ENCODE measurements around the gene KLF4. TPM values are rescaled to one million over a fixed set of nuclear protein-coding genes. Genes with fewer than 3 reads are reported as not detected.

The KLF4 gene
- total RNA-seq, 1 experiment from 2014 or later: 5.9 TPM

- TF ChIP-seq, protein P1, sequence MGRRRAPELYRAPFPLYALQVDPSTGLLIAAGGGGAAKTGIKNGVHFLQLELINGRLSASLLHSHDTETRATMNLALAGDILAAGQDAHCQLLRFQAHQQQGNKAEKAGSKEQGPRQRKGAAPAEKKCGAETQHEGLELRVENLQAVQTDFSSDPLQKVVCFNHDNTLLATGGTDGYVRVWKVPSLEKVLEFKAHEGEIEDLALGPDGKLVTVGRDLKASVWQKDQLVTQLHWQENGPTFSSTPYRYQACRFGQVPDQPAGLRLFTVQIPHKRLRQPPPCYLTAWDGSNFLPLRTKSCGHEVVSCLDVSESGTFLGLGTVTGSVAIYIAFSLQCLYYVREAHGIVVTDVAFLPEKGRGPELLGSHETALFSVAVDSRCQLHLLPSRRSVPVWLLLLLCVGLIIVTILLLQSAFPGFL (CRISPR knock-in tag; IDR thresholded peaks at IDR 0.05; ENCODE audit: borderline replicate concordance): no peak
- TF ChIP-seq, protein P2, sequence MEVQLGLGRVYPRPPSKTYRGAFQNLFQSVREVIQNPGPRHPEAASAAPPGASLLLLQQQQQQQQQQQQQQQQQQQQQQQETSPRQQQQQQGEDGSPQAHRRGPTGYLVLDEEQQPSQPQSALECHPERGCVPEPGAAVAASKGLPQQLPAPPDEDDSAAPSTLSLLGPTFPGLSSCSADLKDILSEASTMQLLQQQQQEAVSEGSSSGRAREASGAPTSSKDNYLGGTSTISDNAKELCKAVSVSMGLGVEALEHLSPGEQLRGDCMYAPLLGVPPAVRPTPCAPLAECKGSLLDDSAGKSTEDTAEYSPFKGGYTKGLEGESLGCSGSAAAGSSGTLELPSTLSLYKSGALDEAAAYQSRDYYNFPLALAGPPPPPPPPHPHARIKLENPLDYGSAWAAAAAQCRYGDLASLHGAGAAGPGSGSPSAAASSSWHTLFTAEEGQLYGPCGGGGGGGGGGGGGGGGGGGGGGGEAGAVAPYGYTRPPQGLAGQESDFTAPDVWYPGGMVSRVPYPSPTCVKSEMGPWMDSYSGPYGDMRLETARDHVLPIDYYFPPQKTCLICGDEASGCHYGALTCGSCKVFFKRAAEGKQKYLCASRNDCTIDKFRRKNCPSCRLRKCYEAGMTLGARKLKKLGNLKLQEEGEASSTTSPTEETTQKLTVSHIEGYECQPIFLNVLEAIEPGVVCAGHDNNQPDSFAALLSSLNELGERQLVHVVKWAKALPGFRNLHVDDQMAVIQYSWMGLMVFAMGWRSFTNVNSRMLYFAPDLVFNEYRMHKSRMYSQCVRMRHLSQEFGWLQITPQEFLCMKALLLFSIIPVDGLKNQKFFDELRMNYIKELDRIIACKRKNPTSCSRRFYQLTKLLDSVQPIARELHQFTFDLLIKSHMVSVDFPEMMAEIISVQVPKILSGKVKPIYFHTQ (CRISPR knock-in tag; IDR thresholded peaks at IDR 0.05): no peak
- TF ChIP-seq, protein P3, sequence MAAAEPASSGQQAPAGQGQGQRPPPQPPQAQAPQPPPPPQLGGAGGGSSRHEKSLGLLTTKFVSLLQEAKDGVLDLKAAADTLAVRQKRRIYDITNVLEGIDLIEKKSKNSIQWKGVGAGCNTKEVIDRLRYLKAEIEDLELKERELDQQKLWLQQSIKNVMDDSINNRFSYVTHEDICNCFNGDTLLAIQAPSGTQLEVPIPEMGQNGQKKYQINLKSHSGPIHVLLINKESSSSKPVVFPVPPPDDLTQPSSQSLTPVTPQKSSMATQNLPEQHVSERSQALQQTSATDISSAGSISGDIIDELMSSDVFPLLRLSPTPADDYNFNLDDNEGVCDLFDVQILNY (CRISPR knock-in tag; IDR thresholded peaks at IDR 0.05): peak; percentile 10; the same call in 1 of the 2 replicates
- TF ChIP-seq NFYB (CRISPR knock-in tag; conservative IDR thresholded peaks at IDR 0.05; ENCODE audit: low read depth) (0 out of 2 replicates have a peak, but pooled peaks have one; percentile 2), E2F4 (CRISPR knock-in tag; IDR thresholded peaks at IDR 0.05; ENCODE audit: borderline replicate concordance, low read depth) (0 out of 2 replicates have a peak, but pooled peaks have one; percentile 42), NR1H2 (CRISPR knock-in tag; IDR thresholded peaks at IDR 0.05) (0 out of 2 replicates have a peak, but pooled peaks have one; percentile 18), ZNF263 (CRISPR knock-in tag; IDR thresholded peaks at IDR 0.05; ENCODE audit: low read depth) (no peak), ELF4 (CRISPR knock-in tag; IDR thresholded peaks at IDR 0.05; ENCODE audit: low read depth) (no peak), ZNF138 (CRISPR knock-in tag; conservative IDR thresholded peaks at IDR 0.05) (0 out of 2 replicates have a peak, but pooled peaks have one; percentile 55), USF2 (CRISPR knock-in tag; IDR thresholded peaks at IDR 0.05) (peak; percentile 54), FOXK1 (CRISPR knock-in tag; IDR thresholded peaks at IDR 0.05) (no peak; the same call in 1 of the 2 replicates), NR2C2 (CRISPR knock-in tag; IDR thresholded peaks at IDR 0.05) (no peak), IRF2 (CRISPR knock-in tag; IDR thresholded peaks at IDR 0.05; ENCODE audit: borderline replicate concordance, low read depth) (no peak), JAZF1 (CRISPR knock-in tag; IDR thresholded peaks at IDR 0.05) (no peak), SMAD3 (CRISPR knock-in tag; IDR thresholded peaks at IDR 0.05; ENCODE audit: borderline replicate concordance) (peak; percentile 43; the same call in 1 of the 2 replicates), ZNF423 (CRISPR knock-in tag; IDR thresholded peaks at IDR 0.05) (no peak), ZNF396 (CRISPR knock-in tag; IDR thresholded peaks at IDR 0.05; ENCODE audit: borderline replicate concordance) (no peak), HMGXB4 (CRISPR knock-in tag; IDR thresholded peaks at IDR 0.05) (peak; percentile 91), FOXP4 (CRISPR knock-in tag; IDR thresholded peaks at IDR 0.05) (peak; percentile 70), ZNF121 (CRISPR knock-in tag; IDR thresholded peaks at IDR 0.05) (no peak), MYBL2 (CRISPR knock-in tag; IDR thresholded peaks at IDR 0.05) (peak; percentile 32; the same call in 1 of the 2 replicates)
- TF ChIP-seq, protein P4, sequence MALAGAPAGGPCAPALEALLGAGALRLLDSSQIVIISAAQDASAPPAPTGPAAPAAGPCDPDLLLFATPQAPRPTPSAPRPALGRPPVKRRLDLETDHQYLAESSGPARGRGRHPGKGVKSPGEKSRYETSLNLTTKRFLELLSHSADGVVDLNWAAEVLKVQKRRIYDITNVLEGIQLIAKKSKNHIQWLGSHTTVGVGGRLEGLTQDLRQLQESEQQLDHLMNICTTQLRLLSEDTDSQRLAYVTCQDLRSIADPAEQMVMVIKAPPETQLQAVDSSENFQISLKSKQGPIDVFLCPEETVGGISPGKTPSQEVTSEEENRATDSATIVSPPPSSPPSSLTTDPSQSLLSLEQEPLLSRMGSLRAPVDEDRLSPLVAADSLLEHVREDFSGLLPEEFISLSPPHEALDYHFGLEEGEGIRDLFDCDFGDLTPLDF (CRISPR knock-in tag; IDR thresholded peaks at IDR 0.05): peak; percentile 58; the same call in 1 of the 2 replicates
- TF ChIP-seq, protein P5, sequence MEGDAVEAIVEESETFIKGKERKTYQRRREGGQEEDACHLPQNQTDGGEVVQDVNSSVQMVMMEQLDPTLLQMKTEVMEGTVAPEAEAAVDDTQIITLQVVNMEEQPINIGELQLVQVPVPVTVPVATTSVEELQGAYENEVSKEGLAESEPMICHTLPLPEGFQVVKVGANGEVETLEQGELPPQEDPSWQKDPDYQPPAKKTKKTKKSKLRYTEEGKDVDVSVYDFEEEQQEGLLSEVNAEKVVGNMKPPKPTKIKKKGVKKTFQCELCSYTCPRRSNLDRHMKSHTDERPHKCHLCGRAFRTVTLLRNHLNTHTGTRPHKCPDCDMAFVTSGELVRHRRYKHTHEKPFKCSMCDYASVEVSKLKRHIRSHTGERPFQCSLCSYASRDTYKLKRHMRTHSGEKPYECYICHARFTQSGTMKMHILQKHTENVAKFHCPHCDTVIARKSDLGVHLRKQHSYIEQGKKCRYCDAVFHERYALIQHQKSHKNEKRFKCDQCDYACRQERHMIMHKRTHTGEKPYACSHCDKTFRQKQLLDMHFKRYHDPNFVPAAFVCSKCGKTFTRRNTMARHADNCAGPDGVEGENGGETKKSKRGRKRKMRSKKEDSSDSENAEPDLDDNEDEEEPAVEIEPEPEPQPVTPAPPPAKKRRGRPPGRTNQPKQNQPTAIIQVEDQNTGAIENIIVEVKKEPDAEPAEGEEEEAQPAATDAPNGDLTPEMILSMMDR (IDR thresholded peaks at IDR 0.05): peak; percentile 49; the same call in 1 of the 2 replicates
Observed at GRCh38 chr9:107487521-107488374, 1.8 kb downstream of the KLF4 start (continued).
